Measurements from ENCODE around the gene KRT33A.

The KRT33A gene

DNA sequence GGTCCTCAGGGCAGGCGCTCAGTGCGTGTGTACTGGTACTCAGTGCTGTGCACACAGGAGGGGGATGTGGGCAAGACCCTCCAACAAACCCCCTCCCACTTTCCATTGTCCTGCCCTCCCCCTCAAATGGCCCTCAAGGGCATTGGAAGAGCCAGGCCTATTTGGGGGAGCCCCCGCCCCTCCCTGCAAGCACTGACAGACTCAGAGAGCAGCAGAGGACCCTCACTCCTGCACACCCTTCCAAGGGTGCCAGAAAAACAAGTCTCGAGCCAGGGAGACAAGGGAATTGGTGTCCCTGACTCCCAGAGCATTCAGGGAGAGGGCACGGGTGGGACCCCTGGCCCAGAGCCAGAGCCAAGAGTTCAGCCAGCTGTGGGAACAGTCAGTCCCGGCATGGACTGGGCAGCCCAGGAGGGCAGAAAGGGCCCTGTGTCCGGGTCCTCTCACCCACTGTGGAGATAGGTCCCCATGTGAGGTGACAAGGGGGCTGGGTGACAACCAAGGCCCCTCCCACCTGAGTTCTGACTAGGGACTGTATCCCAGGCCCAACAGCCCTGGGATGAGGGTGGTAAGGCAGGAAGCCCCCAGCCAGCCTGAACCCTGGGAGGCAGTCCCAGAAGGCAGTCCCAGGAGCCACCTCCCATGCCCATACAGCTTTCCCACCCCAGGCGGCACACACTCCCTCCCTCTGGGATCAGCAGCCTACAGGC is 23.1 kb downstream of the KRT33A start:
- DNase-seq, result no peak

DNA sequence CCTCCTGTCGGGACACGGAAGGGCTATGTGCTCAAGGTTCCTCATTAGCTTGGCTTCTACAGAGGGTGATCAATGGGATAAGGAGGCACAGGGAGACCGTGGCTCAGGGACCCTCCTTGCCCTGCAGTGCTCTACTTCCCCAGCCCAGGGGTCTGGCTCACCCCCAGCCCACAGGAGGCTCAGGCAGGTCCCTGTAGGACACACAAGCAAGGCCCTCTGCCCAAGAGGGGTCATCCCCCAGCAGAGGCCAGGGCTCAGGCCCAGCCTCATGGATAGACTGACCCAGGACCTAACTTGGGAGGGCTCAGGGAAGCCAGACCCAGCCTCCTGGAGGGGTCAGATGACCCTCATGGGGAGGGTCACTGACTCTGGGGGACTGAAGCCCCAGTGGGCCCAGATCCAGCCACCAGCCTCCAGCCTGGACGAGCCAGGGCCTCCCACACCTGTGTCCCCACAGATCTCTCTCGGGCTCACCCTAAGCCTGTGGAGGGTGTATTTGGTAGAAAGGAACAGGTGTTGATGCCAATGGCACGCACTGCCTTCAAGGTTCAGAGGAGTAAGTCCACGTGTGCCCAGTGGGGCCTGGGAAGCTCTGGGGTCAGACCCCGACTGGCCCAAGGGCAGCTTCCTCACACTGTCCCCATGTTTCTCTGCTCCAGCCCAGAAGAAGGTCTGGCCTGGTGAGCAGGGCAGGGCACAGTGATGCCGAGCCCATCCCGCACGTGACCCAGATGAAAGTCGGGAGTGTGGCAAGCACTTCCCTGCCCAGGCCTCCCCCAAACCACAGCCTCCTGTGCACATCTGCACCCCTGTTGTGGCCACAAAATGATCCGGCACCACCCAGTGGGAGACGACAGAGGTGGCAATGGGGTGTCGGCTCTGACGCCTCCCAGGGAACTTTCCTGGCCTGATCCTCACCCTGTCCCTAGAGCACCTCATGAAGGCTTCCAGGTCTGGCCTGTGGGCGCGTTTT is 24.2 kb downstream of the KRT33A start:
- no peak for DNase-seq

DNA sequence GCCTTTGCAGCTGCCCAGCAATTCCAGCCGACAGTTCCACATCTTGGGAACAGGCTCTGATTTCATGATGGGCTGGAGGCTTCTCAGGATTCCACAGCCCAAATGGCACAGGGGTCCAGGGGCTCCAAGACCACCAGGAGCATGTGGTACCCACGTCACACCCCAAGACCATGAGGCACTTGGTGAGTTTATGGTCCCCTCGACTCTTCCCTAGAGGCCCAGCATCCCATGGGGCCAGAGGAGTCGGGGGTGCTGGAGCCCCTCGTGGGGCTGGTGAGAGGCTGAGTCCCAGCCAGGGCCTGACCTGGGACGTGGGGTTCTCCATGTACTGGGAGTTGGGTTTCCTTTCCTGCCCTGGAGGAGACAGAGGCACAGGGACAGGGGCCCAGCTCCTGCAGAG is 25.0 kb downstream of the KRT33A start:
- DNase-seq, result no peak

DNA sequence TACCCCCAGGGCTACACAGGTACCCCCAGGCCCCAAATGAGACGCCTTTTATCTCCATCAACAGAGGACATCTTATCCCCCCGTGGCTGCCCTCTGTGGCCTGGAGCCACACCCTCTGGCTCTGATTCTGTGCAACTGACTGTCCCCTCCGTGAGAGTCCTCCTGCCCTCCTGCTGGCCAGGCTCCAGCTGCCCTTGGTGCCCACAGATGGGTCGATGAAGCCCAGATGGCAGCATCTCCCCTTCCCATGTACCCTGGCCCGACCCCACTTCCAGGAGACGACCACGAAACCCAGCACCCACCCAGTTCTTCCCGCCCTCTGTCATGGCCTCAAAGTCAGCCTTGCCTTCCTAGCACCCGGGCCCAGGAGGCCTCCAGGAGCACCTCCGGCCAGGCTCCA is 25.5 kb downstream of the KRT33A start:
- DNase-seq, result no peak

DNA sequence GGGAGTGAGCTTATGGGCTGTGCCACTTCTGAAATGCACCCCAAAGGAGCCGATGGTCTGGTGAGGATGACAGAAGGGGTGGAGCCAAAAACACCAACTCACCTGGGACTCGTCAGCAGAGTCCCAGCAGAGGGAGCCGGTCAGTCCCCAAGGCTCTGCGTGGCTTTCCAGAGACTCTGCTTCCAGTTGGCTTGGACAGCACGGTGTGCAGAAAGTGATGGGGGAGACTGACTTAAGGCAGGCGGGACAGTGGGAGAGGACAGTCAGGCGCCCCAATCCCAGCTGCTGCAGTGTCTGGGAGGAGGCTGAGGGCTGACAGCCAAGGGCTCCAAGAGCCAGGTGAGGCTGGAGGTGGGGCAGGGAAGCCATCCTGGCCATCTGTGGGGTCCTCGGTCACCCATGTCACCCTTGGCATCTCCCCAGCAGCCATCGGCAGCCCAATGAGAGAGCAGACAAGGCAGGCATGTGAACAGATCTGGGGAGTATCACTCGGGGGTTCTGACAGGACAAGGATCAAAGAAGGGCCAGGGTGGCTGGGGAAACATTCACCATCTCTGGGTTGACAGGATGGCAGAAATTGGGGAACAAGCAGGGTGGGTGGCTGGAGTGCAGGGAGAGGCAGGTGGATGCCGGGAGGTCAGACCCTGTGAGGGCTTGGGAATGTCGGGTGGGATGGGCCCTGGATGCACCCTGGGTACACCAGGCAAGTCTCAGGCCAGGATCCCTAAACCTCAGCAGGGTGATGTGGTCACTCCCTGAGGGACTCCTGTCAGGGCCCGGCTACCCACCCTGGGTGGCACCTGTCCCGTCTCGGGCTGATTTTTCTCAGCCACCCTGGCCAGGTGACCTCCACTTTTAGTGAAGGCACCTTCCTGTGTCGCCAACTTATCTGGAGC is 26.2 kb downstream of the KRT33A start:
- peak; percentile 50 for DNase-seq

DNA sequence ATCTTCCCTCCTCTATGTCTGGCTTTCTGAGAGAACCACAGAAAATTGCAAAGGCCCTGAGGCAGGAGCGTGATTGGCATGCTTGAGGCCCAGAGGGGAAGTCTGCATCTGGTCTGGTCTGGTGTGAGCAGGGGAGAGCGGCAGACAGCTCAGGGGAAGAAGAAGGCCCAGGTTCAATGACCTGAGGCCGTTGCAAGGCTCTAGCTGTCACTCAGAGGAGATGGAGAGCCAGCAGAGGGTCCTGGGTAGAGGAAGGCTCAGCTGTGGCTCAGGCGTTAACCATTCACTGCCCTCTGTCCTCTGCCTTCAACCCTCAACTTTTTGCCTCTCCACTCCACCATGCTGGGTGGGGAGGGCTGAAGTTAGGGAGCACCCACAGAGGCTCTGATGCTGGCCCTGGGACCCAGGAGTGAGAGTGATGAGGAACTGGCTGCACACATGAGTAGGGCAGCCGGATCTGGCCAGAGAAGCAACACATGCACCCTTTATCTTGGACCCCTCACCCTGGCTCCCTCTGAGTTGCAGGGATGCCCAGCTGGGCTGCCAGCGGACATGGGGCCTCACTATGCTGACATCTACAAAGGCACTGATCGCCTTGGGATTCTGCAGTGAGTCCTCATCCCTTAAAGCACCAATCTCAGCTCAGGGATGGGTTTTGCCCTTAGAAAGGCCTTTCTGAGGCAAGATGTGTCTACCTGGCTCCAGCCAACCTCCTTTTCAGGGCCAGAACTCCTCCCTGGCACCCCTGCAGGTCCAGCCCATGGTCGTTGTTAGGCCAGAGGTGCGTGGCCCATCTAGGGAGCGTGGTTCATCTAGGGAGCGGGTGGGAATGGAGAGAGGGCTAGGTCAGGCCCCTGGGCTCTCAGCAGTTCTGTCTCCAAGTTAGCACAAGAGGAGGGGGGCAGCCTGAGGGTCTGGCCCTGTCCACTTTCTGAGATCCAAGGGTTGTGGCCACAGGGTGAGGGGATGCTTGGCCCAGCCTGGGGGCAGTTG is 27.4 kb downstream of the KRT33A start:
- DNase-seq, result no peak

DNA sequence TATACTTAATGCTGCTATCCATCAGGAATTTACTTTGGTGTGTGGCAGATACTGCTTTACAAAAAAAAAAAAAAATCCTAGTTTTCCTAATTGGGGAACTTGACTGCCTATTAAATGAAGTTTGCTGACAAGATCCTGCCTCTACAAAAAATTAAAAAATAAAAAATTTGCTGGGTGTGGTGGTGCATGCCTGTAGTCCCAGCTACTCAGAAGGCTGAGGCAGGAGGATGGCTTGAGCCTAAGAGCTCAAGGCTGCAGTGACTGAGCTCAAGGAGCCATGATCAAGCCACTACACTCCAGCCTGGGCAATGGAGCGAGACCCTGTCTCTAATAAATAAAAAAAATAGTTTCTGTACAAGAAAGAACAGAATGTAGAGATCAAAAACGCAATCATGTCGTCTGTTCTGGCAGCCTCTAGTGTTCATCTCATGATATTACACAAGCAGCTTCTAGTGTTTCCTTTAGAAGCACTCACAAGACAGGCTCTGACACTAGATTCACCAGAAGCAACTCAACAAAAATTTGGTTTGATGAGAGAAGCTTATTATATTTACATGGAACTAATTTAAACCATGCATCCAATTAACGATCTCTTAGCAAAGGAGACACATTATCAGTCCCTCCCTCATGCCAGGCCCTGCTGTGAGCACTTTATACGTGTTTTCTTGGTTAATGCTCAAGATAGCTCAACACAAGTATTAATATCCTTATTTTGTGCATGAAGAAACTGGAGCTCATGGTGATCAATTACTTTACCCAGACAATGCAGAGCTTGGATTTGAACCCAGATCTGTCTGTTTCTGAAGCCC is 28.3 kb downstream of the KRT33A start:
- DNase-seq, result no peak

DNA sequence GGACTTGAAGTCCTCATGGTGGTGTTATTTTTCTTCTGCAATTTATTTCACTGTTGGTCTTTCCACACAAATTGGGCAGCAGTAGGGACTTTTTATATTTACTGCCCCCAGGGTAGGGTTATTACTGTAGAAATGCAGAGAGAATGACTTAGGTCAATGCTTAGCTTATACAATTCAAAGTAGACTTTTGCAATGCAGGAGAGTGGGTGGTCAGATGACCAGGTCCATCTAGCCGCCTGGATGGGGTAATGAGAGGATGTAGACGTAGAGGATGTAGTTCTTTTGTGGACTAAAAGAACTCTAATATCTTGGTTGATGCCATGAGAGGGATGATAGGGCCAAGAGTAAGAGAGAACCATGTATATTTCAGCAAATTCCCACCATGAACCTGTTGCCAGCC is 32.4 kb downstream of the KRT33A start:
- no peak for DNase-seq

DNA sequence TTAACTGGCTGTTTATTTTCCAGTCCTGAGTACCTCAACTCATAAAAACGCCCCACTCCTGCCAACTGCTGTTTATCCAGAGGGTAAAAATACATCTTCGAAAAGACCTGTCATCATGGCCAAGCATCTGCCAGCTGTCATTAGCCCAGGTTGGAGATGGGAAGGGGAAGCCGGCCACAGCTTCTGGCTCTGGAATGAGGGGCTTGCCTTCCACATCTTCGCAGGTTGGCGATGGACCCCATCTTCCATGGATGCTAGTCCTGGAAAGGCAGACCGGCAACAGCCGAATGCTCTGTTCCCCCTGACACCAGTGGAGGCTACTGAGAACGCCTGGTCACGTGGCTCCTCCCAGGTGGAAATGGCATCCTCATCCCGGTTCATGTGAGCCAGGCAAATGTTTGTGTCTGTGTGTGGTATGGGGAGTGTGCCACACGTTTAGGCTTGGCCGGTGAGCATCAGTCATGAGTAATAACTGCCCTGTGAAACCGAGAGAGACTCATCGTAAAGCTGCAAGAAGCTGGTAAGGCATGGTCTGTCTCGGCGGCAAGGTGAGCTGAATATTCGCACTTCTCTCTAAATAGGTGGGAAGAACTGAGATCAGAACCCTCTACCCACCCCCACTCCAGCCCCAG is 34.7 kb downstream of the KRT33A start:
- no peak for DNase-seq

DNA sequence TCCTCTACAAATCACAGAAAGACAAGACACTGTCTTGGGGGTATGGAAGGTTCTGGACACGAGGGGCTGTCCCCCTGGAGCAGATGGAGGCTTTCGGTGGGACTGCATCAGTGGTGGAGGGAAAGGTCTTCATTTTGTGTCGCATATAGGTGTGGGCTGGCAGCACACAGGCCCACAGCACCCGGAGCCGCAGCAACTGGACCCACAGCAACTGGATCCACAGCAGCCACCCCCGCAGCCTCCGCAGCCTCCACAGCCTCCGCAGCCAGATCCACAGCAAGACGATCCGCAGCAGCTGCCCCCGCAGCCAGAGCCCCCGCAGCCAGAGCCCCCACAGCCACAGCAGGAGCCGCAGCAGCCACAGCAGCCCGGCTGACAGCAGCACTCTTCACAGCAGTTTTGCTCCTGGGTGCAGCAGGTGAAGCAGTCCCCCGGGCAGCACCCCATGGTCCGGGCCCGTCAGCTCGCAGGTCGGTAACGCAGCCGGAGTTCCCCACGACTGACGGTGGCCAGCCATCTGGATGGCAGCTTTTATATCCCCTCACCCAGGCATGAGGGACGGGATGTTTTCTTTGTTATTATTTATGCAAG is 35.3 kb downstream of the KRT33A start, which contains the start of gene KRTAP17-1:
TSS of gene KRTAP17-1 (minus strand) at position 507 of the 591 bp plus-strand sequence. CDS start at position 447, 60 bp downstream.
- DNase-seq, result no peak

DNA sequence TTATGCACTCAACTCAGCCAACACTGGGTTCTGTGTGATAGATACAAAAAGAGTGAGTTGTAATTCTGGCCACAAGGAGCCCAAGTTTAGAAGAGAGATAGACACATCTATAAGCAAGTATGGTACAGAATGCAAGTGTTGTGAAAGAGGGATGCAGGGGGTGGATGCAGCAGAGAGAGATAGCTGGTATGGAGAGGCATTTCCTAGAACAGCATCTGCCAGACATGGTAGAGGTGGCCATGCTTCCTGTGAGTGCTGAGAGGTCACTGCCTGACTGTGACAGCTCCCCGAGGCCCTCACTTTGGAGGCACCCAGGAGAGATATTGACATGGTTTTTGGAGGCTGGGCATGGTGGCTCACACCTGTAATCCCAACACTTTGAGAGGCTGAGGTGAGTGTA is 39.5 kb downstream of the KRT33A start:
- DNase-seq, result no peak

DNA sequence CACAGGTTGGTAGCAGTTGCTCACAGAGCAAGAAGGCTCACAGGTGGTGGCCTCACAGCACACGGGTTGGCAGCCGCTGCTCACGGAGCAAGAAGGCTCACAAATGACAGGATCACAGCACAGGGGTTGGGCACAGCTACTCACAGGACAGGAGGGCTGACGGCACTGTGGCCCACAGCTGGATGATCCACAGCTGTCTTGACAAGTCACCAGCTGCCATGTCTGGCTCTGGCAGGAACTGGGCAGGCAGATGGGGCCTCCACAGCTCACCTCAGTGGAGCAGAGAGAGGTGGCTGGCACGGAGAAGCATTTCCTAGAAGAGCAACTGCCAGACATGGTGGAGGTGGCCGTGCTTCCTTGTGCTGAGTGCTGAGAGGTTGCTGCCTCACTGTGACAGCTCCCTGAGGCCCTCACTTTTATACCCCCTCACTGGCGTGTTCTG is 41.7 kb downstream of the KRT33A start, which contains the start of gene KRTAP16-1:
TSS of gene KRTAP16-1 (minus strand) at position 392 of the 442 bp plus-strand sequence. CDS start at position 336, 56 bp downstream.
- no peak for DNase-seq

DNA sequence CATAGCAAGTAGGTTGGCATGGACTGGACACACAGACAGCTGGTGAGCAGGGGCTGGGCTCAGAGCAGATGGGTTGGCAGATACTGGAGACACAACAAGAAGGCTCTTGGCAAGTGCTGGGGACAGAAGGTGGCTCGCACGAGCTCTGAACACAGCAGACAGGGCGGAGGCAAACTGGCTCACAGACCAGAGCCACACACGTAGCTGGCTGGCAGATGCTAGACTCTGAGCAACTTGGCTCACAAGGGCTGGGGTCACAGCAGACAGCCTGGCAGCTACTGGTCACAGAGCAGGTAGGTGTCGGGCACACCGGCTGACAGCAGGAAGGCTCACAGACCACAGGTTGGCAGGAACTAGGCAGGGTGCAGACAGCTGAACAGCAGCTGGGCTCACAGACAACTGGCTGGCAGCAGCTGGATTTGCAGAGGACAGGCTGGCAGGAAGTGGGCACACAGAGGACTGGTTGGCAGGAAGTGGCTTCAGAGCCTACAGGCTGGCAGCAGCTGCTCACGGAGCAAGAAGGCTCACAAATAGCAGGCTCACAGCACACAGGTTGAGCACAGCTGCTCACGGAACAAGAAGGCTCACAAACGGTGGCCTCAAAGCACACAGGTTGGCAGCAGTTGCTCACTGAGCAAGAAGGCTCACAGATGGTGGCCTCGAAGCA is 42.2 kb downstream of the KRT33A start:
- no peak for DNase-seq

DNA sequence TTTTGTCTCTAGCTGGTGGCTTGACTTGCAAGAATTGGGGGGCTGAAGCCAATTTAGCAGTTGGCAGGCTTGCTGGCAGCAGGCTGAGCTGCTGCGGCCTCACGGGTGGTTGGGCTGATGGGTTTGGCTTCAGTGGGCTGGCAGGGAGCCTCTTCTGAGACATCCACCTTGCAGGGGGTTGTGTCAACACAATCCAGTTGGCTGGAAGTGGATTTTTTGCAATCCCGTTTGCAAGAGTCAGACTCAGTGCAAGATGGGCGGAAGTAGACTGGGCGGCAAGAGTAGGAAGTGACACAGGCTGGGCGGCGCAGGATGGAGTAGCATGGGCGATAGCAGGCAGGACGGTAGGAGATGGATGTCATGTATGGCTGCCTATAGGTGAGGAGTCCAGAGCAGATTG is 43.0 kb downstream of the KRT33A start:
- no peak for DNase-seq

DNA sequence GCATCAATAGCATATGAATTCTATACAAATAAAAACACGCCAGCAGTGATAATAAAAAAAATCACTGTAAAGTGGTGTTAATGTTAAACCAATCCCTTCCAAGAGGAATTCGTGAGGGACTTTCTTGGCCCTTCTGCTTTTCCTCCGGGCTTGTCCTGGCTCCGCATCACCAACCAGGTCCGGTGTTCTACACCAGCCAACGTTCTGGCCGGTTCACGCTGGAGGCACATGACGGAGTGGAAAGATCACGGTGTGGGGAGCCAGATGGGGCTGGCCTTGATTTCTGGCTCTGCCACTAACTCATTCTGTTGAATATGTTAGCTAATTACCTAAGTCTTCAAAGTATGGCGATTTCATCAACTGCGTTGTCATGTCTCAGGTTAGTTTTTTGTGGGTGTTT is 46.5 kb downstream of the KRT33A start:
- no peak for DNase-seq

DNA sequence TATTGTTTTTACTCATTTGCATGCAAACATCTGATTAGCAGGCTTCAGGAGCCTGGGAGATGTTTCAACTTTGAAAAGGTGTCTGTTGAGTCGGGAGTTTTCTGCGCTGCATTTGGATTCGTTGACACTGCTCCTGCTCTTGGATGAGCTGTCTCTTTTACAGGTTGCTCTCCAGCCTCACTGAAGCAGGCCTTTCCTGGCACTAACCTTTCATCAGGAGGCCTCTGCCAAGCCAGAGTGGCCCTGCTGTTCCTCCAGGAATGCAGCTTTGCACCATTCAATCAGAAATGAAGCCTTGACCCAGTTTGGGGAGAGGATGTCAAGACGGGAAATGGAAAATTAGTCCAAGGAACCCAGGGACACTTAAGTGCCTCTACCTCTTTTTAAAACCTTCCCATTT is 47.6 kb downstream of the KRT33A start:
- DNase-seq, result no peak

DNA sequence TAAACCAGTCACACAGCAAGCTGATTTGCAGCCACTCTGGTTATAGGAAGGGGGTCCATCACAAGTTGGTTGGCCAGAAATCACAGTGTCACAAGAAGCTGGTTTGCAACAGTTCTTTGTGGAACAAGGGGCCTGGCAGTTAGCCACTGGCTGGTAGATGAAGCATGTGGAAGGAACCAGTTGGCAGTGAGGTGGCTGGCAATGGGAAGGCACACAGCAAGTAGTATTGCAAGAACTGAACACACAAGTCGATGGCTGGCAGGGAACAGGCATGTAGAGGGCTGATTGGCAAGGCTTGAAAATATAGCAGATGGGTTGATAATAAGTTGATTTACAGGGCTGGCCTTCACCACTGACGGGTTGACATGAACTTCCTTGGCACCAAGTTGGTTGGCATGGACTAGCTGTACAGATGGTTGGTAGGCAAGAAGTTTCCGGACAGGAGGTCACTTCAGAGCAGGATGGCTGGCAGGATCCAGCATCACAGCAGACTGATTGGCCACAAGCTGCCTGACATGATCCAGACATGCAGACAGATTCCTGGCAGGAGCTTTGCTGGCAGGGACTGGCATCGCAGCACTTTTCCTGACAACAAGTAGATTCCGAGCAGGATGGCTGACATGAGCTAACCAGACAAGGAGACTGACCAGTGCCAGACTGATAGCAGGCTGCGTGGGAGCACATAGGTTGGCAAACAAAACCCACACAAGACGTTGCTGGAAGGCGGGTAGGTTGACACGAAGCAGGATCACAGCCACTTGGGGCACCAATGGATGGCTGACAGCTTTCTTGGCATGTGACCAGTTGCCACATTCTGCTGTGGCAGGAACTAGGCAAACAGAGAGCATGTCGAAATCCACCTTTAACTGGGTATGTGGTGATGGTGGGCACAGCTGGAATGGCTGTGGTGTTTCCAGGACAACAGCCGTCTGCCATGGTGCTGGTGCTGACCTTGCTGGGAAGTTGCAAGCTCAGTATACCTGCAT is 48.4 kb downstream of the KRT33A start, which contains the start of gene KRTAP29-1:
TSS of gene KRTAP29-1 (minus strand) at position 936 of the 986 bp plus-strand sequence. CDS start at position 936, 0 bp downstream.
- no peak for DNase-seq

All from 8988T (cell line).